Effector CD8-positive, alpha-beta T cell (primary cell): ENCODE measurements around the gene NDFIP2.

ENCODE experiments used
- DNase-seq: peaks from one replicate; lab custom pipeline; 2025; lab: John Stamatoyannopoulos, UW
- total RNA-seq, 4 experiments: gene quantifications; one replicate each; lab custom pipeline; 2026; lab: John Stamatoyannopoulos, UW

Gene NDFIP2
- total RNA-seq, result 5.9 to 73.1 (median 13.8) reads per million in 4 experiments

GRCh38 chr13:79480954-79481684 lies at the start of gene NDFIP2:
Gene NDFIP2, plus strand, starts transcription at chr13:79481155. Its CDS starts 49 bp downstream, at chr13:79481204.
- peak; percentile 69 for DNase-seq

- no peak for DNase-seq
Observed at GRCh38 chr13:79432086-79432485, 48.9 kb upstream of the NDFIP2 start.

- no peak for DNase-seq
Observed at GRCh38 chr13:79432992-79433391, 48.0 kb upstream of the NDFIP2 start.

- DNase-seq, result no peak
Observed at GRCh38 chr13:79434556-79434955, 46.4 kb upstream of the NDFIP2 start.

- no peak for DNase-seq
Observed at GRCh38 chr13:79435561-79435990, 45.4 kb upstream of the NDFIP2 start.

- DNase-seq, result no peak
Observed at GRCh38 chr13:79439275-79439674, 41.7 kb upstream of the NDFIP2 start.

- no peak for DNase-seq
Observed at GRCh38 chr13:79440958-79441528, 39.9 kb upstream of the NDFIP2 start.

GRCh38 chr13:79442221-79442620 lies 38.7 kb upstream of the NDFIP2 start:
- DNase-seq, result no peak

GRCh38 chr13:79442706-79443105 lies 38.2 kb upstream of the NDFIP2 start:
- DNase-seq, result no peak

- no peak for DNase-seq
Observed at GRCh38 chr13:79445968-79446645, 34.8 kb upstream of the NDFIP2 start.

- DNase-seq, result no peak
Observed at GRCh38 chr13:79447141-79447540, 33.8 kb upstream of the NDFIP2 start.

- no peak for DNase-seq
Observed at GRCh38 chr13:79447741-79448140, 33.2 kb upstream of the NDFIP2 start.

GRCh38 chr13:79448413-79448812 lies 32.5 kb upstream of the NDFIP2 start:
- no peak for DNase-seq

GRCh38 chr13:79450110-79450509 lies 30.8 kb upstream of the NDFIP2 start:
- DNase-seq, result no peak

GRCh38 chr13:79451500-79451962 lies 29.4 kb upstream of the NDFIP2 start:
- DNase-seq, result peak; percentile 43

GRCh38 chr13:79452239-79452913 lies 28.6 kb upstream of the NDFIP2 start:
- DNase-seq, result no peak

GRCh38 chr13:79455331-79455730 lies 25.6 kb upstream of the NDFIP2 start:
- no peak for DNase-seq

- DNase-seq, result no peak
Observed at GRCh38 chr13:79456051-79456450, 24.9 kb upstream of the NDFIP2 start.

GRCh38 chr13:79456656-79457365 lies 24.1 kb upstream of the NDFIP2 start:
- DNase-seq, result no peak

- DNase-seq, result no peak
Observed at GRCh38 chr13:79457390-79457789, 23.6 kb upstream of the NDFIP2 start.

GRCh38 chr13:79457948-79458347 lies 23.0 kb upstream of the NDFIP2 start:
- DNase-seq, result no peak

GRCh38 chr13:79458436-79458835 lies 22.5 kb upstream of the NDFIP2 start:
- no peak for DNase-seq
